GM23338 (cell line): ENCODE data around the gene COX7A2. TPM values are rescaled to one million over a fixed set of nuclear protein-coding genes. Genes with fewer than 3 reads are reported as not detected.

ENCODE experiments used
- ATAC-seq: fragments of 200-7000 bp; cut with Tn5 transposase; 3 replicates; pipeline ENCODE4 v1.9.1; 2020
- DNase-seq: peaks from one replicate; pipeline ENCODE4 v3.0.0-alpha.2; 2015; ENCODE audit warnings: low spot score
- H2AFZ ChIP-seq: fragments of 200-600 bp; sonication (generic); 2 replicates; pipeline ENCODE4 v1.8.0; 2016; ENCODE audit warnings: antibody characterized with exemption, mild to moderate bottlenecking, moderate library complexity
- H3F3A ChIP-seq: fragments of 200-600 bp; sonication (generic); replicated peaks from 2 replicates; pipeline ENCODE4 v1.8.0; 2017; ENCODE audit warnings: antibody characterized with exemption, mixed run types, low read depth
- H3K27ac ChIP-seq: fragments of 200-600 bp; sonication (generic); 2 replicates; pipeline ENCODE4 v1.6.1; 2016; ENCODE audit warnings: low read depth
- H3K27me3 ChIP-seq: fragments of 200-600 bp; sonication (generic); 2 replicates; pipeline ENCODE4 v1.8.0; 2016; ENCODE audit warnings: mild to moderate bottlenecking, mixed run types, moderate library complexity; ENCODE audit not compliant: insufficient read depth
- H3K36me3 ChIP-seq: fragments of 200-600 bp; sonication (generic); 2 replicates; pipeline ENCODE4 v1.8.0; 2016; ENCODE audit warnings: mild to moderate bottlenecking; ENCODE audit not compliant: insufficient read depth
- H3K4me1 ChIP-seq: fragments of 200-600 bp; sonication (generic); 2 replicates; pipeline ENCODE4 v1.8.0; 2016; ENCODE audit warnings: mild to moderate bottlenecking, moderate library complexity; ENCODE audit not compliant: insufficient read depth
- H3K4me2 ChIP-seq: fragments of 200-600 bp; sonication (generic); 2 replicates; pipeline ENCODE4 v1.7.1; 2017; ENCODE audit warnings: mixed run types
- H3K4me3 ChIP-seq: fragments of 200-600 bp; sonication (generic); 2 replicates; pipeline ENCODE4 v1.6.1; 2016; ENCODE audit warnings: mixed run types
- H3K79me2 ChIP-seq: fragments of 200-600 bp; sonication (generic); replicated peaks from 2 replicates; pipeline ENCODE4 v1.8.0; 2017; ENCODE audit warnings: mild to moderate bottlenecking; ENCODE audit not compliant: insufficient read depth
- H3K9me2 ChIP-seq: fragments of 200-600 bp; sonication (generic); 2 replicates; pipeline ENCODE4 v1.8.0; 2017; ENCODE audit not compliant: insufficient read depth
- H4K20me1 ChIP-seq: fragments of 200-600 bp; sonication (generic); replicated peaks from 2 replicates; pipeline ENCODE4 v1.8.0; 2017; ENCODE audit warnings: mild to moderate bottlenecking; ENCODE audit not compliant: insufficient read depth
- H3K27ac Mint-ChIP-seq: 2 replicates; pipeline ENCODE4 v1.8.0; 2020; ENCODE audit warnings: inconsistent platforms, mild to moderate bottlenecking, moderate library complexity, mixed read lengths
- H3K27me3 Mint-ChIP-seq: 3 replicates; pipeline ENCODE4 v1.8.0; 2022; ENCODE audit warnings: low read depth, mild to moderate bottlenecking, moderate library complexity, mixed read lengths, inconsistent platforms; ENCODE audit not compliant: insufficient read depth, poor library complexity
- H3K36me3 Mint-ChIP-seq: 3 replicates; pipeline ENCODE4 v1.8.0; 2021; ENCODE audit warnings: low read depth, mild to moderate bottlenecking, inconsistent platforms, moderate library complexity, mixed read lengths
- H3K4me1 Mint-ChIP-seq: 3 replicates; pipeline ENCODE4 v1.8.0; 2020; ENCODE audit warnings: mild to moderate bottlenecking, inconsistent platforms, mixed read lengths
- H3K4me3 Mint-ChIP-seq: 3 replicates; pipeline ENCODE4 v1.8.0; 2021; ENCODE audit warnings: moderate library complexity, mild to moderate bottlenecking, inconsistent platforms, mixed read lengths
- H3K9me3 Mint-ChIP-seq: 3 replicates; pipeline ENCODE4 v1.8.0; 2020; ENCODE audit warnings: moderate library complexity, mild to moderate bottlenecking, inconsistent platforms, mixed read lengths
- CREB1 ChIP-seq: fragments of 250-450 bp; sonication (Bioruptor Pico); IDR thresholded peaks from 2 replicates; pipeline ENCODE4 v1.5.0; 2020; ENCODE audit warnings: low read depth, mild to moderate bottlenecking, moderate library complexity
- EZH2 ChIP-seq: fragments of 200-600 bp; sonication (generic); IDR thresholded peaks from one replicate; pipeline ENCODE4 v1.8.0; 2017; ENCODE audit warnings: antibody characterized with exemption, mild to moderate bottlenecking, low read depth; ENCODE audit not compliant: unreplicated experiment
- EZH2phosphoT487 ChIP-seq: fragments of 200-600 bp; sonication (generic); IDR thresholded peaks from one replicate; pipeline ENCODE4 v1.8.1; 2018; ENCODE audit warnings: antibody characterized with exemption; ENCODE audit not compliant: unreplicated experiment
- JUNB ChIP-seq: IDR thresholded peaks from one replicate; pipeline ENCODE4 v1.6.1; 2016; ENCODE audit warnings: antibody characterized with exemption; ENCODE audit not compliant: unreplicated experiment
- NANOG ChIP-seq: IDR thresholded peaks from 2 replicates; pipeline ENCODE4 v1.6.1; 2016; ENCODE audit warnings: antibody characterized with exemption, borderline replicate concordance
- POLR2AphosphoS5 ChIP-seq: IDR thresholded peaks from 2 replicates; pipeline ENCODE4 v1.6.1; 2016; ENCODE audit warnings: antibody characterized with exemption, low read depth
- STAT1 ChIP-seq: IDR thresholded peaks from one replicate; pipeline ENCODE4 v1.6.1; 2016; ENCODE audit warnings: antibody characterized with exemption; ENCODE audit not compliant: unreplicated experiment
- ZNF114 ChIP-seq: fragments of 250-450 bp; sonication (Bioruptor Pico); IDR thresholded peaks from 2 replicates; pipeline ENCODE4 v1.5.0; 2020; ENCODE audit warnings: mild to moderate bottlenecking, moderate library complexity
- ZNF331 ChIP-seq: fragments of 250-450 bp; sonication (Bioruptor Pico); IDR thresholded peaks from 2 replicates; pipeline ENCODE4 v1.5.0; 2020; ENCODE audit warnings: low read depth, mild to moderate bottlenecking, moderate library complexity
- polyA plus RNA-seq: library from polyadenylated mRNA; unstranded; fragments of >200 nt; fragmentation: Nextera tagmentation; extraction: Ambion mirVana; gene quantifications from 2 replicates; pipeline ENCODE4 v1.2.1, GENCODE V29; 2016
- total RNA-seq: library from RNA; depleted of rRNA; stranded (reverse); fragments of >200 nt; shearing (Covaris generic); gene quantifications from 2 replicates; pipeline ENCODE4 v1.2.3, GENCODE V29; 2014
- TF ChIP-seq, protein P1 (sequence below), 2 experiments: fragments of 200-600 bp in 1 of 2; sonication (generic) in 1 of 2; conservative IDR thresholded peaks; 2 replicates each; pipeline versions ENCODE4 v1.5.1 to v1.6.1; 2016 to 2017; ENCODE audit warnings: antibody characterized with exemption in 2 of 2, low read depth in 2 of 2, mild to moderate bottlenecking in 2 of 2, moderate library complexity in 1 of 2
- TF ChIP-seq, protein P2 (sequence below): IDR thresholded peaks from one replicate; pipeline ENCODE4 v1.6.1; 2018; ENCODE audit warnings: antibody characterized with exemption; ENCODE audit not compliant: unreplicated experiment
- TF ChIP-seq, protein P3 (sequence below): fragments of 250-450 bp; sonication (Bioruptor Pico); IDR thresholded peaks from 2 replicates; pipeline ENCODE4 v1.5.0; 2020; ENCODE audit warnings: mild to moderate bottlenecking, moderate library complexity
- TF ChIP-seq, protein P4 (sequence below): IDR thresholded peaks from 2 replicates; pipeline ENCODE4 v1.6.1; 2016; ENCODE audit warnings: antibody characterized with exemption

COX7A2 gene
- total and polyA plus RNA-seq, 2 experiments from 2014 or later: 93.7 to 963 TPM

DNA sequence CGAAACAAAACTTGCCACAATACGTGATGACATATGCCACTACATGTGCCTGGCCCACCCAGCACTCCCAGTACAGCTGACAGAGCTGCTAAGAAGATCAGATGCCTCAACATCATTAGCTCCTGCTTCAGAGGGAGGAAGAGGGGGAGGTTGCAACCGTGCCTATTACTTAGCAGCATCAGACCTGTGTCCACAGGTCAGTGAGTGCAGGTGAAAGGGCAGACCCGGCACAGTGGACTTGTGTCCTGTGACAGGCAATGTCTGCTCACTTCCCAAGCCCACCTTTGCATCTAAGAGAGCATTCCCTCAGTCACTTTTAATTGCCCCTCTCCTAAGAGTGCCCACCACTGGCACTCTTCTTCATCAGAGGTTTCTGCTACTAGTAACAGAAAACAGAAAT is 28.3 kb downstream of the COX7A2 start:
- no peaks in the 10 kb centered on the region for H3K9me3 Mint-ChIP-seq
- TF ChIP-seq, protein P1, sequence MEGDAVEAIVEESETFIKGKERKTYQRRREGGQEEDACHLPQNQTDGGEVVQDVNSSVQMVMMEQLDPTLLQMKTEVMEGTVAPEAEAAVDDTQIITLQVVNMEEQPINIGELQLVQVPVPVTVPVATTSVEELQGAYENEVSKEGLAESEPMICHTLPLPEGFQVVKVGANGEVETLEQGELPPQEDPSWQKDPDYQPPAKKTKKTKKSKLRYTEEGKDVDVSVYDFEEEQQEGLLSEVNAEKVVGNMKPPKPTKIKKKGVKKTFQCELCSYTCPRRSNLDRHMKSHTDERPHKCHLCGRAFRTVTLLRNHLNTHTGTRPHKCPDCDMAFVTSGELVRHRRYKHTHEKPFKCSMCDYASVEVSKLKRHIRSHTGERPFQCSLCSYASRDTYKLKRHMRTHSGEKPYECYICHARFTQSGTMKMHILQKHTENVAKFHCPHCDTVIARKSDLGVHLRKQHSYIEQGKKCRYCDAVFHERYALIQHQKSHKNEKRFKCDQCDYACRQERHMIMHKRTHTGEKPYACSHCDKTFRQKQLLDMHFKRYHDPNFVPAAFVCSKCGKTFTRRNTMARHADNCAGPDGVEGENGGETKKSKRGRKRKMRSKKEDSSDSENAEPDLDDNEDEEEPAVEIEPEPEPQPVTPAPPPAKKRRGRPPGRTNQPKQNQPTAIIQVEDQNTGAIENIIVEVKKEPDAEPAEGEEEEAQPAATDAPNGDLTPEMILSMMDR (conservative IDR thresholded peaks at IDR 0.05; ENCODE audit: low read depth in 2 of 2): no peak
- TF ChIP-seq NANOG (no peak), EZH2 (no peak), POLR2AphosphoS5 (no peak), ZNF114 (CRISPR knock-in tag) (no peak), ZNF331 (CRISPR knock-in tag) (no peak), EZH2phosphoT487 (no peak), CREB1 (CRISPR knock-in tag) (no peak), JUNB (no peak), STAT1 (no peak)
- TF ChIP-seq, protein P2, sequence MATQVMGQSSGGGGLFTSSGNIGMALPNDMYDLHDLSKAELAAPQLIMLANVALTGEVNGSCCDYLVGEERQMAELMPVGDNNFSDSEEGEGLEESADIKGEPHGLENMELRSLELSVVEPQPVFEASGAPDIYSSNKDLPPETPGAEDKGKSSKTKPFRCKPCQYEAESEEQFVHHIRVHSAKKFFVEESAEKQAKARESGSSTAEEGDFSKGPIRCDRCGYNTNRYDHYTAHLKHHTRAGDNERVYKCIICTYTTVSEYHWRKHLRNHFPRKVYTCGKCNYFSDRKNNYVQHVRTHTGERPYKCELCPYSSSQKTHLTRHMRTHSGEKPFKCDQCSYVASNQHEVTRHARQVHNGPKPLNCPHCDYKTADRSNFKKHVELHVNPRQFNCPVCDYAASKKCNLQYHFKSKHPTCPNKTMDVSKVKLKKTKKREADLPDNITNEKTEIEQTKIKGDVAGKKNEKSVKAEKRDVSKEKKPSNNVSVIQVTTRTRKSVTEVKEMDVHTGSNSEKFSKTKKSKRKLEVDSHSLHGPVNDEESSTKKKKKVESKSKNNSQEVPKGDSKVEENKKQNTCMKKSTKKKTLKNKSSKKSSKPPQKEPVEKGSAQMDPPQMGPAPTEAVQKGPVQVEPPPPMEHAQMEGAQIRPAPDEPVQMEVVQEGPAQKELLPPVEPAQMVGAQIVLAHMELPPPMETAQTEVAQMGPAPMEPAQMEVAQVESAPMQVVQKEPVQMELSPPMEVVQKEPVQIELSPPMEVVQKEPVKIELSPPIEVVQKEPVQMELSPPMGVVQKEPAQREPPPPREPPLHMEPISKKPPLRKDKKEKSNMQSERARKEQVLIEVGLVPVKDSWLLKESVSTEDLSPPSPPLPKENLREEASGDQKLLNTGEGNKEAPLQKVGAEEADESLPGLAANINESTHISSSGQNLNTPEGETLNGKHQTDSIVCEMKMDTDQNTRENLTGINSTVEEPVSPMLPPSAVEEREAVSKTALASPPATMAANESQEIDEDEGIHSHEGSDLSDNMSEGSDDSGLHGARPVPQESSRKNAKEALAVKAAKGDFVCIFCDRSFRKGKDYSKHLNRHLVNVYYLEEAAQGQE: no peak
- TF ChIP-seq, protein P3, sequence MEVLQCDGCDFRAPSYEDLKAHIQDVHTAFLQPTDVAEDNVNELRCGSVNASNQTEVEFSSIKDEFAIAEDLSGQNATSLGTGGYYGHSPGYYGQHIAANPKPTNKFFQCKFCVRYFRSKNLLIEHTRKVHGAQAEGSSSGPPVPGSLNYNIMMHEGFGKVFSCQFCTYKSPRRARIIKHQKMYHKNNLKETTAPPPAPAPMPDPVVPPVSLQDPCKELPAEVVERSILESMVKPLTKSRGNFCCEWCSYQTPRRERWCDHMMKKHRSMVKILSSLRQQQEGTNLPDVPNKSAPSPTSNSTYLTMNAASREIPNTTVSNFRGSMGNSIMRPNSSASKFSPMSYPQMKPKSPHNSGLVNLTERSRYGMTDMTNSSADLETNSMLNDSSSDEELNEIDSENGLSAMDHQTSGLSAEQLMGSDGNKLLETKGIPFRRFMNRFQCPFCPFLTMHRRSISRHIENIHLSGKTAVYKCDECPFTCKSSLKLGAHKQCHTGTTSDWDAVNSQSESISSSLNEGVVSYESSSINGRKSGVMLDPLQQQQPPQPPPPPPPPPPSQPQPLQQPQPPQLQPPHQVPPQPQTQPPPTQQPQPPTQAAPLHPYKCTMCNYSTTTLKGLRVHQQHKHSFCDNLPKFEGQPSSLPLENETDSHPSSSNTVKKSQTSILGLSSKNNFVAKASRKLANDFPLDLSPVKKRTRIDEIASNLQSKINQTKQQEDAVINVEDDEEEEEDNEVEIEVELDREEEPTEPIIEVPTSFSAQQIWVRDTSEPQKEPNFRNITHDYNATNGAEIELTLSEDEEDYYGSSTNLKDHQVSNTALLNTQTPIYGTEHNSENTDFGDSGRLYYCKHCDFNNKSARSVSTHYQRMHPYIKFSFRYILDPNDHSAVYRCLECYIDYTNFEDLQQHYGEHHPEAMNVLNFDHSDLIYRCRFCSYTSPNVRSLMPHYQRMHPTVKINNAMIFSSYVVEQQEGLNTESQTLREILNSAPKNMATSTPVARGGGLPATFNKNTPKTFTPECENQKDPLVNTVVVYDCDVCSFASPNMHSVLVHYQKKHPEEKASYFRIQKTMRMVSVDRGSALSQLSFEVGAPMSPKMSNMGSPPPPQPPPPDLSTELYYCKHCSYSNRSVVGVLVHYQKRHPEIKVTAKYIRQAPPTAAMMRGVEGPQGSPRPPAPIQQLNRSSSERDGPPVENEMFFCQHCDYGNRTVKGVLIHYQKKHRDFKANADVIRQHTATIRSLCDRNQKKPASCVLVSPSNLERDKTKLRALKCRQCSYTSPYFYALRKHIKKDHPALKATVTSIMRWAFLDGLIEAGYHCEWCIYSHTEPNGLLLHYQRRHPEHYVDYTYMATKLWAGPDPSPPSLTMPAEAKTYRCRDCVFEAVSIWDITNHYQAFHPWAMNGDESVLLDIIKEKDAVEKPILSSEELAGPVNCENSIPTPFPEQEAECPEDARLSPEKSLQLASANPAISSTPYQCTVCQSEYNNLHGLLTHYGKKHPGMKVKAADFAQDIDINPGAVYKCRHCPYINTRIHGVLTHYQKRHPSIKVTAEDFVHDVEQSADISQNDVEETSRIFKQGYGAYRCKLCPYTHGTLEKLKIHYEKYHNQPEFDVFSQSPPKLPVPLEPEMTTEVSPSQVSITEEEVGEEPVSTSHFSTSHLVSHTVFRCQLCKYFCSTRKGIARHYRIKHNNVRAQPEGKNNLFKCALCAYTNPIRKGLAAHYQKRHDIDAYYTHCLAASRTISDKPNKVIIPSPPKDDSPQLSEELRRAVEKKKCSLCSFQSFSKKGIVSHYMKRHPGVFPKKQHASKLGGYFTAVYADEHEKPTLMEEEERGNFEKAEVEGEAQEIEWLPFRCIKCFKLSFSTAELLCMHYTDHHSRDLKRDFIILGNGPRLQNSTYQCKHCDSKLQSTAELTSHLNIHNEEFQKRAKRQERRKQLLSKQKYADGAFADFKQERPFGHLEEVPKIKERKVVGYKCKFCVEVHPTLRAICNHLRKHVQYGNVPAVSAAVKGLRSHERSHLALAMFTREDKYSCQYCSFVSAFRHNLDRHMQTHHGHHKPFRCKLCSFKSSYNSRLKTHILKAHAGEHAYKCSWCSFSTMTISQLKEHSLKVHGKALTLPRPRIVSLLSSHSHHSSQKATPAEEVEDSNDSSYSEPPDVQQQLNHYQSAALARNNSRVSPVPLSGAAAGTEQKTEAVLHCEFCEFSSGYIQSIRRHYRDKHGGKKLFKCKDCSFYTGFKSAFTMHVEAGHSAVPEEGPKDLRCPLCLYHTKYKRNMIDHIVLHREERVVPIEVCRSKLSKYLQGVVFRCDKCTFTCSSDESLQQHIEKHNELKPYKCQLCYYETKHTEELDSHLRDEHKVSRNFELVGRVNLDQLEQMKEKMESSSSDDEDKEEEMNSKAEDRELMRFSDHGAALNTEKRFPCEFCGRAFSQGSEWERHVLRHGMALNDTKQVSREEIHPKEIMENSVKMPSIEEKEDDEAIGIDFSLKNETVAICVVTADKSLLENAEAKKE (CRISPR knock-in tag): no peak
- TF ChIP-seq, protein P4, sequence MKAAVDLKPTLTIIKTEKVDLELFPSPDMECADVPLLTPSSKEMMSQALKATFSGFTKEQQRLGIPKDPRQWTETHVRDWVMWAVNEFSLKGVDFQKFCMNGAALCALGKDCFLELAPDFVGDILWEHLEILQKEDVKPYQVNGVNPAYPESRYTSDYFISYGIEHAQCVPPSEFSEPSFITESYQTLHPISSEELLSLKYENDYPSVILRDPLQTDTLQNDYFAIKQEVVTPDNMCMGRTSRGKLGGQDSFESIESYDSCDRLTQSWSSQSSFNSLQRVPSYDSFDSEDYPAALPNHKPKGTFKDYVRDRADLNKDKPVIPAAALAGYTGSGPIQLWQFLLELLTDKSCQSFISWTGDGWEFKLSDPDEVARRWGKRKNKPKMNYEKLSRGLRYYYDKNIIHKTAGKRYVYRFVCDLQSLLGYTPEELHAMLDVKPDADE: no peak
- Histone ChIP-seq H3K4me3 (no peak overlapping the region), H3K79me2 (no peaks in the 10 kb centered on the region), H3K27ac (no peak overlapping the region), H2AFZ (no peak overlapping the region), H3K36me3 (no peaks in the 10 kb centered on the region), H3K4me1 (peaks cover 30% of the 10 kb centered on the region), H3K4me2 (no peak overlapping the region), H3K27me3 (no peaks in the 10 kb centered on the region), H4K20me1 (no peaks in the 10 kb centered on the region), H3F3A (no peaks in the 10 kb centered on the region; the same call in 1 of the 2 replicates), H3K9me2 (peaks cover 7% of the 10 kb centered on the region; the same call in 1 of the 2 replicates)
- H3K4me3 Mint-ChIP-seq: no peak overlapping the region
- peaks cover 3% of the 10 kb centered on the region for H3K27me3 Mint-ChIP-seq
- H3K4me1 Mint-ChIP-seq: peaks cover 26% of the 10 kb centered on the region
- H3K36me3 Mint-ChIP-seq: no peaks in the 10 kb centered on the region
- ATAC-seq (no peak), DNase-seq (no peak)
- no peak overlapping the region for H3K27ac Mint-ChIP-seq
